Astrocyte of the spinal cord (primary cell): ENCODE measurements around the gene MTX1.

ENCODE experiments used
- DNase-seq: peaks from one replicate; pipeline ENCODE4 v3.0.0; 2011; ENCODE audit warnings: low read depth, low spot score
- H3K4me3 ChIP-seq: 2 replicates; pipeline ENCODE4 v1.5.1; 2011; ENCODE audit warnings: low read depth, mild to moderate bottlenecking, low read length, moderate library complexity
- in situ Hi-C: cut with HindIII; loops from 2 replicates; pipeline ENCODE4 v1.10.0; 2017; ENCODE audit warnings: low sequenced_read_pairs
- TF ChIP-seq, protein P1 (sequence below): IDR thresholded peaks from 2 replicates; pipeline ENCODE4 v1.5.1; 2012; ENCODE audit warnings: low read depth, mild to moderate bottlenecking, low read length, inconsistent platforms

The MTX1 gene

DNA sequence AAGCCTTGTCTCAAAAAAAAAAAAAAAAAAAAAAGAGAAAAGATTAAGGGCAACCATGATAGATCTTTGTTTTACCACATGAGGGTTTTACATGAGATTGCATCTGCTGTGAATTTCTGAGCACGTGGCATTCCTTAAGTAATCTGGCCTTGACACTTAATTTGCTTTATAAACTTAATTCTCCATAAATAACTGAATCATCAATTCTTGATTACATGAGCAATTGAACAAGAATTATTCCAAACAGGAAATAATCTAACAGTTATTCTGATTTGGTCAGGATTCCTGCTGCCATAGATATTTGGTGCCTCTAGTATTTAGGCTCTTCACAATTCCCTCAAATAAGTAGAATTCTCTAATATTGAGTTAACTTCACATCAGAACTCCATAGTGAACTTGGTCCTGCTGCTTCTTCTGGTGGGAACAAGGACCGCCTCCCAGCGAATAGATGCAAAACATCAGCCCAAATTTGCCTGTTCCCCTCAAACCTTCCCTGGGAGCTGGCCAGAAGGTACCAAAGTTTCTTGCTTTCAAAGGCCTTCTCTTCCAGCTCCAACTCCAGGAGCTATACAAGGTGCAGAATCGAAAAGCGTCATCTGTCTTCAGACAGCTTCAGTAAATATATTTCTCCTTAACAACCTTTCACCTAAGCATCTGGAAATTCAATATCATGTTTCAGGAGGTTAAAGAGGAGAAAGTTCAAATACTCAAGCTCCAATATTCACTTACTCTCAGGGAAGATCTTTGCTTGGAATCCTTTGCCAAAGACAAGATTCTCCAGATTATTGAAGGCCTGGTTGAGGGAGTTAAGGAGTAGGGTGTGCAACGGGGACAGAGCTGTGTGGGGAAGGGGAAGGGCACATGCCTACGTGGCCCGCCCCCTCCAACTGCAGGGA lies 36.4 kb upstream of the MTX1 start:
- no peak for DNase-seq
- in situ Hi-C loops: no loop called here
- peak overlapping the region; percentile 92 for H3K4me3 ChIP-seq
- TF ChIP-seq, protein P1, sequence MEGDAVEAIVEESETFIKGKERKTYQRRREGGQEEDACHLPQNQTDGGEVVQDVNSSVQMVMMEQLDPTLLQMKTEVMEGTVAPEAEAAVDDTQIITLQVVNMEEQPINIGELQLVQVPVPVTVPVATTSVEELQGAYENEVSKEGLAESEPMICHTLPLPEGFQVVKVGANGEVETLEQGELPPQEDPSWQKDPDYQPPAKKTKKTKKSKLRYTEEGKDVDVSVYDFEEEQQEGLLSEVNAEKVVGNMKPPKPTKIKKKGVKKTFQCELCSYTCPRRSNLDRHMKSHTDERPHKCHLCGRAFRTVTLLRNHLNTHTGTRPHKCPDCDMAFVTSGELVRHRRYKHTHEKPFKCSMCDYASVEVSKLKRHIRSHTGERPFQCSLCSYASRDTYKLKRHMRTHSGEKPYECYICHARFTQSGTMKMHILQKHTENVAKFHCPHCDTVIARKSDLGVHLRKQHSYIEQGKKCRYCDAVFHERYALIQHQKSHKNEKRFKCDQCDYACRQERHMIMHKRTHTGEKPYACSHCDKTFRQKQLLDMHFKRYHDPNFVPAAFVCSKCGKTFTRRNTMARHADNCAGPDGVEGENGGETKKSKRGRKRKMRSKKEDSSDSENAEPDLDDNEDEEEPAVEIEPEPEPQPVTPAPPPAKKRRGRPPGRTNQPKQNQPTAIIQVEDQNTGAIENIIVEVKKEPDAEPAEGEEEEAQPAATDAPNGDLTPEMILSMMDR: no peak

DNA sequence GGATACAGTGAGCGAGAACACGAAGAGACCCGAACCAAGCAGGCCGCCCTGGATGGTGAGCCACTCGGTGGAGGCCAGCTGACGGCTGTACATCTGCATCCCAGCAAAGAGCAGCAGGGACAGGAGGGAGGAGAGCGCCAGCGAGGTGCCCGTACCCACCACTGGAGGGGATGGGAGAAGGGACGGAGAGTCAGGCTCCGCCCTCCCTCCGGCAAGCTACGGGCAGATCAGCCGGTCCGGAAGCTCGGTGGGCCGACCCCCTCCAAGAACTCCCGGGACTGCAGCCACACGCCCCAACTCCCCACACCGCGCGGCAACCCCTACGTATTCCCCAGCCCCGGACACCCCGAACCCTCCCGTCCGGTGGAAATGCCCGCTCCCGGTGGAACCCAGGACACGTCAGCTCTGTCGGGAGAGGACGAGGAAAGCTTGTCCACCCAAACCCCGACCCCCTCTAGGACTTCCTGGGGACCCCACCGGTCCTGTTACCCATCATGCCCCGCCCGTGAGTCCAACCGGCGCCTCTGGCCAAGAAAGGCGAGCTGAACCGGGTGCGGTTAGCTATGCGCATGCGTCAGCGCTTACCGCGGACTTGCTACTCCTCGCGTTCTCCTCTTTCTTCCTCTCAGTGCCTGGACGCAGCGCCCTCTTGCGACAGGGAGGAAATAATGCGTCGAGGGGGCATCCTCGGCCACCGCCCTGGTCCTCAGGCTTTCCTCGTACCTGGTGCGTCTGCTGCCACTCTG lies 35.6 kb upstream of the MTX1 start, which contains the start of gene KRTCAP2:
KRTCAP2 (minus strand) TSS at position 573 of the 746 bp plus-strand sequence; CDS start at position 493, 80 bp downstream.
- DNase-seq: peak; percentile 96
- TF ChIP-seq, protein P1: peak; percentile 96
- H3K4me3 ChIP-seq: peak within 1 kb of the TSS; percentile 92
- in situ Hi-C loops: no loop called here

DNA sequence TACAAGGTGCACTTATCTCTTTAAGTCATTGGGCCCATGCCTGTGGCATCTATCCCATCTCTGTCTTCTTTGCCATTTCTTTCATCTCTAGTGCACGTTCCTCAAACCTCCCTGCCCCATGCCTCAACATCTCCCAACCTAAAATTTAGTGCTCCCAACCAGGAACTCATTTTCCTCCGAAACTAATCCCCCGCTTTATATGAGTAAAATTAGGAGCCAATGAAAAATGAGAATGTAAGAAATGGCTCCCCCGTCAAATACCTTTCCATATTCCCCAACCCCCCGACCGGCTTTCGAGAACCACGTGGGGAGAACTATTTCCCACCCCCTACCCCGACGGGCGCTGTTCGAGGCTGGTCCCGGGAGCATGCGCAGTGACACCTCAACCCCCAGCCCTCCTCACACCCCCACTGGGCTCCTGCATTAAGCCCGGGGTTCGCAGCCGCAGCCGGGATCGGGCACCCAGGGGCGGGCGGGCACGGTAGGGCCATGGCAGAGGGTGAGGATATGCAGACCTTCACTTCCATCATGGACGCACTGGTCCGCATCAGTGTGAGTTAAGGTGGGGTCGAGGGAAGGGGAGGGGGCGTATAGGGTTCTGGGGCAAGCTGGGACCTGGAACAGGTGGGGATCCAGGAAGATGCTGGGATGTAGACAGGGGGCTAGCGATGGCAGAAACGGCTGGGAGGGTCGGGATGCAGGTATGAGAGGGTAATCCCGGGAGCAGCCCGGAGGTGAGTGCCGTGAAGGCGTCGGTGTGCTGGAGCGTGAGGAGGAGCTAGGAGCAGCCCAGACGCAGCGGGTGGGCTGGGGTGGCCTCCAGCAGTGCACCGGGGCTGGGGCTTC lies 34.8 kb upstream of the MTX1 start, which contains the start of gene TRIM46:
TRIM46 (plus strand) TSS at position 372 of the 846 bp plus-strand sequence; CDS start at position 490, 118 bp downstream.
- TF ChIP-seq, protein P1: no peak
- DNase-seq: peak; percentile 68
- in situ Hi-C loops: no loop called here
- peak within 1 kb of the TSS; percentile 92 for H3K4me3 ChIP-seq

DNA sequence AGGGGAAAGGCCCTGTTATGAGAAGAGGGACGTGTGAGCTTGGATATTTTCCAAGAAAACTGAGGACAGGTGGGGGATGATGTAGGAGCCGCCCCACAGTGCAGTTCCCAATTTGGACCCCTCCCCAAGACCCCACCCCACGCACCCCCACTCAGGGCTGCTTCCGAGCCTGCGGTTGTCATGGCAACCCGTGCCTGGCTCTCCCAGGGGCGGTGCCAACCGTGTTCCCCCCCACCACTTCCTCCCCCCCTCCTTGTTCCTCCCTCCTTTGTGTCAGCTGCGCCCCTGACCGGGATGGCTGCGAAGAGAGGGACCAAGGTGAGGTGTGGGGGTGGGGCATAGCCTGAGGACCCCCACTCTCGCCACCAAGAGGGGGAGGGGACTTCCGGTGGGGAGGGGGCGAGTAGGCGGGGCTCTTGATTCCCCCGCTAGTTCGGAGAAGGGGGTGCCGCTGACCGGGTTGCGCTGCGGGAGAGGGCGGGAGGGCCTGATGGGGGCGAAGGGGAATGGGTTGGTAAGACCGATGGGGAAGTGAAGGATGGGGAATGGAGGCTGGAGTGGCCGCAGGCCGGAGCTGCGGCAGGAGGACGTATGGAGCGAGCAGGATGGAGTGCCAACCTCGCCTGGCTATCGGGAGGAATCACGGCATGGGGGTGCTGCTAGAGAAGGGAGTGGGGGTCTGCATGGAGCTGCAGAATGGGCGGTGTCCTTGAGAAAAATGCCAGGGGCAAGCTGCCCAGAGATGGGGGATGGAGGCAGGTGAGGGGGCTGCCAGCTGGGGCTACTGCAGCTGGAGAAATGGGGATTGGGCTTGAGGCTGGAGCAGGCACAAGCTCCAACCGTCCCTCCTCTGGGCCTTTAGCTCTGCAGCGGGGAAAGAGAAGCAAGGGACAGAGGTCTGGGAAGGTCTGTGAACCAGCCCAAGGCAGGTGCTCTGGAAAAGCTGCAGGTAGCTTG lies 33.9 kb upstream of the MTX1 start:
- peak; percentile 47 for DNase-seq

DNA sequence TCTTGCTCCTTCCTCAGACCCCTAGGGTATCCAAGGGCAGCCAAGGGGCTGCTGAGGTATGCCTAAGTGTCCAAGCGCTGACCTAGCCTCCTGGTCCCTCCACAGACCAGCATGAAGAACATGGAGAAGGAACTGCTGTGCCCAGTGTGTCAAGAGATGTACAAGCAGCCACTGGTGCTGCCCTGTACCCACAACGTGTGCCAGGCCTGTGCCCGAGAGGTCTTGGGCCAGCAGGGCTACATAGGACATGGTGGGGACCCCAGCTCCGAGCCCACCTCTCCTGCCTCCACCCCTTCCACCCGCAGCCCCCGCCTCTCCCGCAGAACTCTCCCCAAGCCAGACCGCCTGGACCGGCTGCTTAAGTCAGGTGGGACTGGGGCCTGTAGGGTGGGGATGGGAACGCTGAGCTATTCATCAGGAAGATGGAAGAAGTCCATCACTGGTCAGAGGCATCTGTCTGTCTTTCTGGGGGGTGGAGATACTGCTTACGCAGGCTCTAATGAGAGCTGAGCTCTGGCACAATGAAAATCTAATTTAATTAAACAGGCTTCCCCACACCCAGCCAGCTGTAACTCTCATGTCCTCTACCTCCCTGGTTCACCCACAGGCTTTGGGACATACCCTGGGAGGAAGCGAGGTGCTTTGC lies 33.1 kb upstream of the MTX1 start:
- in situ Hi-C loops: no loop called here
- DNase-seq: no peak
- peak overlapping the region; percentile 92 for H3K4me3 ChIP-seq
- TF ChIP-seq, protein P1: no peak

More for the DNA sequence above, 33.9 kb upstream of the MTX1 start:
- in situ Hi-C loops: no loop called here
- TF ChIP-seq, protein P1: no peak
- H3K4me3 ChIP-seq: peak overlapping the region; percentile 92
